Central memory CD8-positive, alpha-beta T cell (primary cell): ENCODE measurements around the gene FRY.

Experiments used
- ATAC-seq: fragments of 150-1000 bp; cut with Tn5 transposase; replicated peaks from 2 replicates; pipeline ENCODE4 v1.10.0; 2022; ENCODE audit warnings: mild to moderate bottlenecking, moderate FRiP score, moderate number of reproducible peaks; ENCODE audit not compliant: poor library complexity, severe bottlenecking; ENCODE audit errors: extremely low read depth
- DNase-seq, 2 donors: peaks; one replicate each; pipeline ENCODE4 v3.0.0; 2021; ENCODE audit warnings: low spot score in 2 of 2
- H3K27ac Mint-ChIP-seq: one replicate; pipeline ENCODE4 v1.8.0; 2022; ENCODE audit warnings: low read depth, mild to moderate bottlenecking, moderate library complexity, mixed read lengths
- H3K27me3 Mint-ChIP-seq: one replicate; pipeline ENCODE4 v1.8.0; 2022; ENCODE audit warnings: mixed read lengths
- H3K36me3 Mint-ChIP-seq: one replicate; pipeline ENCODE4 v1.8.0; 2022; ENCODE audit warnings: mild to moderate bottlenecking, moderate library complexity, mixed read lengths; ENCODE audit not compliant: insufficient read depth
- H3K4me1 Mint-ChIP-seq: one replicate; pipeline ENCODE4 v1.8.0; 2022; ENCODE audit warnings: mixed read lengths
- H3K4me3 Mint-ChIP-seq: one replicate; pipeline ENCODE4 v1.8.0; 2022; ENCODE audit warnings: mild to moderate bottlenecking, moderate library complexity, mixed read lengths
- H3K9me3 Mint-ChIP-seq: one replicate; pipeline ENCODE4 v1.8.0; 2022; ENCODE audit warnings: mixed read lengths

The FRY gene

DNA sequence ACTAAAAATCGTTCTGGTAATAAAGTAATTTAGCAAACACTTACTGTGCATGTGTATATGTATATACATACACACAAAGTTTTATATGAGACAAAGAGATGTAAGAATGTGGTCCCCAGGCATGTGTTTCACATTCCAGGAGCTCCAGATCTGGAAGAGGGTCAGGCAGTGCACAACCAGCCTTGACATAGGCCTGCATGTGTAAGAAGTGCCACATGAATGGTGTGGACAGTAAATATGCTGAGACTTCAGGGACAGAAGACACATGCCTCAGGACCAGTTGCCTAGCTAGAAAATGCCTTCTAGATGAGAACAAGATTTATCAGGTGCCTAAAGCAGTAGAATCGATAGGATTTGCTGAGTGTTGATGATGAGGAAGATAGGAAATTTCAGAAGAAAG is 76.4 kb downstream of the FRY start:
- no peaks in the 10 kb centered on the region for H3K9me3 Mint-ChIP-seq
- peaks cover 2% of the 10 kb centered on the region for H3K36me3 Mint-ChIP-seq
- H3K4me3 Mint-ChIP-seq = no peak overlapping the region
- no peak overlapping the region for H3K27ac Mint-ChIP-seq
- no peaks in the 10 kb centered on the region for H3K27me3 Mint-ChIP-seq
- ATAC-seq = no peak
- DNase-seq = no peak
- no peaks in the 10 kb centered on the region for H3K4me1 Mint-ChIP-seq

DNA sequence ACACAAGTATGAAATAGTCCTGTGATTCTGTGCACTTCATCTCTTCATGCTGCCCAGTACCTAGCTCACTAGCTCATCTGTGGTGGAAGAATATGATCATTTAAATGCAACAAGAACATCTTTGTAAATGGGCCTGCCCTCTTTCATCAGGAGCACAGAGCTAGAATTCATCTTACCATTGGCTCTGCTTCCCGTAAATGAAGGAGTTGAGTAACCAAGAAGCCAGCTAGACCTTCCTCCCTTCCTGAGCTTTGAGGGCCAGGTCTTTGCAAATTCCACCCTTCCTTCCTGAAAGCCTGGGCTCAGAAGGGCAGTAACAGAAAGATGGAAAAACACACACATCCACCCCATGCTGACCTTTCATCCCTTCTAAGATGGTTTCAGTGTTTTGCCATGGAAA is 82.0 kb downstream of the FRY start:
- Mint-ChIP-seq H3K4me1 (no peaks in the 10 kb centered on the region), H3K36me3 (no peaks in the 10 kb centered on the region), H3K27me3 (no peaks in the 10 kb centered on the region), H3K4me3 (no peak overlapping the region), H3K9me3 (no peaks in the 10 kb centered on the region), H3K27ac (no peak overlapping the region)
- ATAC-seq (no peak), DNase-seq (no peak)

DNA sequence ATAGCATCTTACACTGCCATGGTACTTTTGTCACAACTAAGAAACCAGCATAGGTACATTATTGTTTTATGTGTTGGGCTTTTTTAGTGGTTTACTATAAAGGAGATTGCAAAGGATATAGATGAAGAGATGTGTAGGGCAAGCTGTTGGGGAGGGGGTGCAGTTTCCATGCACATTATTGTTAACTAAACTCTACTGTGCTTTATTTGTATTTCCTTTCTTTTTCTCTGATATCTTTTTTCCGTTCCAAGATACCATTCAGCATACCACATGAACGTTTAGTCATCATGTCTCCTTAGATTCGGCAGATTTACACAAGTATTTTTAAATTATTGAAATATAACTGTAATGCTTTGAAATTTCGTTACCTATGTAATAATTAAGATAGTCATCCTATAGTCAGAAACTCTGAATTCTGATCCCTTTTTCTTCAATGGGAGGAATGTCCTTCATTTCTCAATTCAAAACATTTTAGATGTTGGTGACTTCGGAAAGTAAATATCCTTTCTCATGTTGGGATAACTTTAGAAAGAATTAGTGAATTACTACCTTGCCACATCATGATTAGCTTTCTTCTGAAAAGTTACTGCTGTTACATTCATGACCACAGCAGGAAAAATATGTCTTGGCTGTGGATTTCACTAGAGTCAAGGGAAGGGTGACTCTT is 82.8 kb downstream of the FRY start:
- H3K9me3 Mint-ChIP-seq = no peaks in the 10 kb centered on the region
- H3K27me3 Mint-ChIP-seq = no peaks in the 10 kb centered on the region
- H3K4me3 Mint-ChIP-seq = no peak overlapping the region
- no peaks in the 10 kb centered on the region for H3K36me3 Mint-ChIP-seq
- H3K27ac Mint-ChIP-seq = no peak overlapping the region
- H3K4me1 Mint-ChIP-seq = no peaks in the 10 kb centered on the region
- ATAC-seq (no peak), DNase-seq (no peak)

DNA sequence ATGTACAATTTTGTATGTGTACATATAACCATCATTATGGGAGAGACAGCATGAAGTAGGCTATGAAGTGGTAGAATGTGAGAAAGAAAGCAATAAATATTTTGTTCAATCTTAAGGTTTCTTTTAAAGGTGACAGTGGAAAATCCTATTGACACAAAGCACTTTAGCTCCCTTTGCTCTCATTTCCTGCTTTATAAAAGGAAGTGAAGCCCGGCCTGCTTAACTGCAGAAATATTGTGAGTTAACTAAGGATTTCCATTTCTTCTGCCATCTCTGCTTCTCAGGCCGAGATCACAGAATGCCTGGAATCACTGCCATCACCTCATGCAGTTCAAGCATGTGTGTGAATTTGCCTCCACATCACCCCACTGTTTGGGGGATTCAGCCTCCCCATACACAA is 83.5 kb downstream of the FRY start:
- ATAC-seq (no peak), DNase-seq (no peak)
- Mint-ChIP-seq H3K36me3 (no peaks in the 10 kb centered on the region), H3K4me3 (no peak overlapping the region), H3K27me3 (no peaks in the 10 kb centered on the region), H3K9me3 (no peaks in the 10 kb centered on the region), H3K4me1 (no peaks in the 10 kb centered on the region), H3K27ac (no peak overlapping the region)

DNA sequence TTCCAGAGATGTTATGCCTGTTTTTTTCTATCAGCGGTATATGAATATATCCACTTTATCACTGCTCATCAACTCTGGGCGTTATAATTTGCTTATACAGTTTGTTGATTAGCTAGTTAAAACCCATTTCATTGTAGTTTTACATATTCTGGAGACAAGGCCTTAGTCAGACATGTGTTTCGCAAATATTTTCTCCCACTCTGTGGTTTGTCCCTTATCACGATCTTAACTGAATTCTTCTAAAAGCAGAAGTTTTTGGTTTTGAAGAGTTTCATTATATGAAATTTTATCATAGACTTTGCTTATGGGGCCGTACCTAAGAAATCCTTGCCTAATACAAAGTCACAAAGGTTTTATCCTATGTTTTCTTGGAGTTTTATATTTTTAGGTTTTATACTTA is 84.6 kb downstream of the FRY start:
- Mint-ChIP-seq H3K27me3 (peaks cover 5% of the 10 kb centered on the region), H3K9me3 (no peaks in the 10 kb centered on the region), H3K36me3 (no peaks in the 10 kb centered on the region), H3K4me3 (no peak overlapping the region), H3K4me1 (no peaks in the 10 kb centered on the region), H3K27ac (no peak overlapping the region)
- no peak for ATAC-seq
- no peak for DNase-seq

DNA sequence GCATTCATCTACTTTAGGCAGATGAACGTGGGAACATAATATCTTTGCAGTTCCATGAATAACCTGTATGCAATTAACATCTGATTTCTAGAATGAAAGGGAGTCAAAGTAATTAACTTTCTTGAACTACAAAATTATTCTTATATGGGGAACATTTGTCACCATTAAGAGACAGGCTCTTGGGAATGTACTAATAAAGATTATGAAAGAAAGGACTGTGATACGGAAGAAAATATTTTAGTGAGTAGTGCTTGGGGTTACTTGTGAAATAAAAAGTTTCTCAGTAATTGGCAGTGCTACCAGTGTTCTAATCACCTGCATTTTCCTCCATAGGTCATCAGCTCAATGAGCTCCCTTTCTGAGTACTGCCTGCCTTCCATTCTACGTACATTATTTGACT is 85.4 kb downstream of the FRY start:
- Mint-ChIP-seq H3K36me3 (no peaks in the 10 kb centered on the region), H3K9me3 (no peaks in the 10 kb centered on the region), H3K27me3 (peaks cover 12% of the 10 kb centered on the region), H3K4me1 (no peaks in the 10 kb centered on the region), H3K27ac (no peak overlapping the region), H3K4me3 (no peak overlapping the region)
- ATAC-seq (no peak), DNase-seq (no peak)

DNA sequence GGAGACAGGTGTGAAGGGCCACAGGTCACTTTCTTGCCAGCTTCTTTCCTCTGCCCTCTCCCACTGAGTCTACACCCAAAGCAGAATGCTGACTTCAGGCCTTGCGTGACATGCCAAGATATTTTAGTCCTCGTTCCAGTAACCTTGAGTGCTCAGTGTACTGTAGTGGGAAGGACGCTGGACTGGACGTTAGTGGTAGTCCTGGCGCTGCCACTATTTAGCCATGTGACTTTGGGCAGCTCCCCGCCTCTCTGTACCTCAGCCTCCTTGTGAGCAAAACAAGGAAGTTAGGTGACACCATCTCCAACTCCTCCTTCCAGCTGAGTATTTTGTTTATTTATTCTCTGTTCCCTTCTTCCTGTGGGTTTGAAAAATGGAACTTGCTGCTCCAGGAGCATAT is 86.1 kb downstream of the FRY start:
- Mint-ChIP-seq H3K27ac (no peak overlapping the region), H3K4me3 (no peak overlapping the region), H3K27me3 (peaks cover 12% of the 10 kb centered on the region), H3K36me3 (no peaks in the 10 kb centered on the region), H3K9me3 (no peaks in the 10 kb centered on the region), H3K4me1 (no peaks in the 10 kb centered on the region)
- DNase-seq (no peak), ATAC-seq (no peak)

DNA sequence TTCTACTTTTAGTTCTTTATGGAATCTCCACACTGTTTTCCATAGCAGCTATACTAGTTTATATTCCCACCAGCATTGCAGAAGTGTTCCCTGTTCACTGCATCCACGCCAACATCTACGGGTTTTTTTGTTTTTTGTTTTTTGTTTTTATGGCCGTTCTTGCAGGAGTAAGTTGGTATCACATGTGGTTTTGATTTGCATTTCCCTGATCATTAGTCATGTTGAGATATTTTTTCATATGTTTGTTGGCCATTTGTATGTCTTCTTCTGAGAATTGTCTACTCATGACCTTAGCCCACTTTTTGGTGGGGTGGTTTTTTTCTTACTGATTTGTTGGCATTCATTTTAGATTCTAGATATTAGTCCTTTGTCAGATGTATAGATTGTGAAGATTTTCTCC is 89.7 kb downstream of the FRY start:
- Mint-ChIP-seq H3K36me3 (no peaks in the 10 kb centered on the region), H3K9me3 (no peaks in the 10 kb centered on the region), H3K4me3 (no peak overlapping the region), H3K27ac (no peak overlapping the region), H3K27me3 (peaks cover 12% of the 10 kb centered on the region), H3K4me1 (no peaks in the 10 kb centered on the region)
- ATAC-seq (no peak), DNase-seq (no peak)

DNA sequence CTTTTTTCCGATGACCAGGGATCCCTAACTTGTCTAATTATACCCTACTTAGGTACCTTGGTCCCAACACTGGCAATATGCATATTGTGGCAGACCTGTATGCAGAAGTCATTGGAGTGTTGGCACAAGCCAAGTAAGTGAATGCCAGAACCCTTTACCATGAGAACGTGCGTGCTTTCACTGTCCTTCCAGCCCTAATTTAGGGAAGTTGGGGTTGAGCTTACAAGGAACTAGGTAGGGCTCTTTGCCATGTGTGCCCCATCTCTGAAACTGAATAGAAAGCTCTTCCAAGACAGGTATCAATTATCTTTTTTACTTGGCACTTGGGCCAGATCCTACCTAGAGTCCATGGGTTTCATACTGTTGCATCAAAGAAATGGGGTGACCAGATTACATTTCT is 93.2 kb downstream of the FRY start:
- Mint-ChIP-seq H3K36me3 (no peaks in the 10 kb centered on the region), H3K4me1 (no peaks in the 10 kb centered on the region), H3K27me3 (peaks cover 13% of the 10 kb centered on the region), H3K27ac (no peak overlapping the region), H3K4me3 (no peak overlapping the region), H3K9me3 (no peaks in the 10 kb centered on the region)
- no peak for DNase-seq
- no peak for ATAC-seq

DNA sequence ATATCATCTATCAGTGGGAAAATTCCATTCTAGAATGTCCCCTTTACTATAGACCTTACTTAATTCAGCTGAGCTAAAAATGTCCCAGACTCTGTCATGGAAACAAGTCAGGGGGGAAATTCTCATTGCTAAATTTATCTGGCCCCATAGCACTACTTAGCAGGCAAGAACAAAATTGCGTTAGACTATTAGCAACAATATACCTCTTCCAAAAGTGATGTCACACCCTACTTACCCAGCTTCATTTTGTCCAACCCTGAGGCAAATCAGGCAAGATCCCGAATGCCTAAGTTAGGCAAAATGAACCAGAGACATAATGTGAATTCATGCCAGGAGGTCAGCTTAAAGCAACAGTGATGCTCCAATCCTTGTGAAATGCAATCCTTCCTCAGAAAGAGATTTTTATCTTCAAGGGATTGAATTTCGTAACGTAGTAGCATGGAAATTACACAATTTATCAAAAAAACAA is 93.7 kb downstream of the FRY start:
- ATAC-seq (no peak), DNase-seq (no peak)
- Mint-ChIP-seq H3K4me1 (no peaks in the 10 kb centered on the region), H3K9me3 (no peaks in the 10 kb centered on the region), H3K27me3 (peaks cover 18% of the 10 kb centered on the region), H3K36me3 (no peaks in the 10 kb centered on the region), H3K27ac (no peak overlapping the region), H3K4me3 (no peak overlapping the region)

DNA sequence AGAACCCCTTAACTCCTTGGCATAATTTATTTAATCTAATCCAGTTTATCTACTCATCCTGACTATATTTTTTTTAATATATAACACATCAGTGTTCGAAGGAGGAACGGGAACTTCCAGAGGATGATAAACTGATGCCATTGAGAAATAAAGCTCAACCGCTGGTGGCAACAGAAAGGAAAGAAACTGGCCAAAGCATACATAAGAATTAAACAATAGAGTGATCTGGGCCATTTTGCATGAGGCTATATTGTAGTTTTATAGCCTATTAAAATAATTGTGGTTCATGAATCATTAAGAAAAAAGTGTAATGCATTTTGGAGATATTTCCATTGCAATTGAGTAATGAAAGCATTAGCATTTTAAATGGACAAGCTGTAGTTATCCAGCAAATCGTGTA is 94.2 kb downstream of the FRY start:
- H3K27ac Mint-ChIP-seq = no peak overlapping the region

DNA sequence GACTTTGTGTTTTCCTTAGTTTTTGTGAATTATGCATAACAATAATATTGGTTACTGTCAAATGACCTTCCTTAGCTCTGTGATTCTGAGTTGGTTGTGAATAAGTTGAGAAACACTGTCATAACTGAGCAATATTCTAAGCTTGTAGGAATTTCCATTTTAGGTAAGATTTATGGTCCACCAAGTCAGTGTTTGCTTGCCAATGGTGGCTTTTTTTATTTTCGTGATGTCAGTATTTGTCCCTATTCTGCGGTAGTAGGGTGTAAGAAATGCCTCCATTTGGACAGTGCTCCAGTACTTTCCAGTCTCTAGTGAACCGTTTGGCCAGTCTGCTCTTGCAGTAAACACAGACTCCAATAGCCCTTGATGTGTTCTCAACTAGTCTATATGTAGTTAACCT is 94.7 kb downstream of the FRY start:
- Mint-ChIP-seq H3K4me3 (no peak overlapping the region), H3K4me1 (no peaks in the 10 kb centered on the region), H3K27ac (no peak overlapping the region), H3K27me3 (peaks cover 12% of the 10 kb centered on the region), H3K9me3 (no peaks in the 10 kb centered on the region), H3K36me3 (no peaks in the 10 kb centered on the region)
- DNase-seq (no peak), ATAC-seq (no peak)

More for the DNA sequence above, 94.2 kb downstream of the FRY start:
- no peak overlapping the region for H3K4me3 Mint-ChIP-seq
- H3K4me1 Mint-ChIP-seq = no peaks in the 10 kb centered on the region
- H3K27me3 Mint-ChIP-seq = peaks cover 18% of the 10 kb centered on the region
- no peaks in the 10 kb centered on the region for H3K9me3 Mint-ChIP-seq
- H3K36me3 Mint-ChIP-seq = no peaks in the 10 kb centered on the region
- ATAC-seq (no peak), DNase-seq (no peak)

DNA sequence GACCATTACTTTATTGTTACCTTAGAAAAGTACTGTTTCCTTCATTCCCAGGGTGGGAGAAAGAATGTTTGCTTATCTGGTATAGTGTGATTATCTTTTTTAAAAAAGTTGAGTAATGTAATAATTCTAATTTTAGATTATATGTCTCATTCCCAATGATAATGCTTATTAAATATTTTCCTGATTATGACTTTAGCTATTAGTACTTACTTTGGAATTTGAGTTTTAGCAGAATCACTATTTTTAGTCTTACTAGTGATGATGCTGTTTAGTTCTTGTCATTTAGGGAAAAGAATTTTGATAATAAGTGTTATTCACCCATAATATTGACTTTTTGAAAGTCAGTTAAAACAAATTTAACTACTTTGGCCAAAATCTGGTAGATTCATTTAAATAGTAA is 95.2 kb downstream of the FRY start:
- no peak overlapping the region for H3K27ac Mint-ChIP-seq
- no peaks in the 10 kb centered on the region for H3K9me3 Mint-ChIP-seq
- ATAC-seq (no peak), DNase-seq (no peak)
- H3K36me3 Mint-ChIP-seq = no peaks in the 10 kb centered on the region
- no peaks in the 10 kb centered on the region for H3K4me1 Mint-ChIP-seq
- H3K27me3 Mint-ChIP-seq = peaks cover 8% of the 10 kb centered on the region
- no peak overlapping the region for H3K4me3 Mint-ChIP-seq

DNA sequence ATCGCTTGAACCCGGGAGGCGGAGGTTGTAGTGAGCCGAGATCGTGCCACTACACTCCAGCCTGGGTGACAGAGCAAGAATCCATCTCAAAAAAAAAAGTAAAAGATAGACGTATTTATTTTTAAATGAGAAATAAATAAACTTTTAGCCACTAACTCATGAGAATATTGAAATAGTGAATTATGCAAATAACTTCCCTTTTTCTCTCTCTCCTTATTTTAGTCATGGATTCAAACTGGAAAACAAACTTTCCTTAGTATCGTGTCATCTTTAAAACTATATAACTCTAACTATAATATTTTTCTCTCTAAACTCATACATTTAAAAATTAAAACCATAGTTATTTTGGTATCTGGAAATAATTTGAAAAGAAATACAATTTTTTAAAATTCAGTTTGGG is 96.1 kb downstream of the FRY start:
- DNase-seq = no peak
- H3K36me3 Mint-ChIP-seq = no peaks in the 10 kb centered on the region
- ATAC-seq = no peak
- no peaks in the 10 kb centered on the region for H3K4me1 Mint-ChIP-seq
- no peak overlapping the region for H3K4me3 Mint-ChIP-seq
- H3K27ac Mint-ChIP-seq = no peak overlapping the region
- peaks cover 6% of the 10 kb centered on the region for H3K27me3 Mint-ChIP-seq
- no peaks in the 10 kb centered on the region for H3K9me3 Mint-ChIP-seq
